Fibroblast of gingiva (primary cell): ENCODE data around the gene CNIH3.

ENCODE experiments used
- DNase-seq: peaks from one replicate; pipeline ENCODE4 v3.0.0-alpha.2; 2011; ENCODE audit warnings: low read depth

CNIH3 gene

DNA sequence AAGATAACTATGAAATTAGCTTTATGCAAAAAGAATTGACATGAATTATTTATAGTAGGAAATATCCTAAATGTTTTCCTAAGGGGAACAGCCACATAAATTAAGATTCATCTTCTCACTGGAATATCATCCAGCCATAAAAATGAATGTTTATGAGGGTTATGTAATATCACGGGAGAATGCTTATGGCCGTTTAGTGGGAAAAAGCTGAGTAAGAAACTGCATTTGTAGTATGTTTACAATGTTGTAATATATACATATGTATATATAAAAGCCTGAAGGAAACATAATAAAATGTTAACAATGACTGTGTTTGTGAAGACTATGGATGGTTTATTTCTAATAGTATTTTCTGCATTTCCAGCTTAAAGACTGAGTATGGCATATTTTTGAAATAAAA lies 161.1 kb downstream of the CNIH3 start:
- no peak for DNase-seq

DNA sequence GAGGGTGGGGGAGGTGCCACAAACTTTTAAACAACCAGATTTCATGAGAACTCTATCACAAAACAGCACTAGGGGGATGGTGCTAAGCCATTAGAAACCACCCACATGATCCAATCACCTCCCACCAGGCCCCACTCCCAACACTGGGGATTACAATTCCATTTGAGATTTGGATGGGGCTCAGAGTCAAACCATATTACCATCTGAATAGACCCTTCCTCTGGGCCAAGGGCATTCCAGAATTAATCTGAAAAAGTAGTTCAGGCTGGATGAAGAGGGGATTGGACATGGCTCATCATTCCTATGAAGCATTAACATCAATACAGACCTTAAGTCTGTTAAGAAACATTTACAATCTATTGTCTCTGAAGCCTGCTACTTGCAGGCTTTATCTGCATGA lies 163.4 kb downstream of the CNIH3 start:
- DNase-seq, result no peak

DNA sequence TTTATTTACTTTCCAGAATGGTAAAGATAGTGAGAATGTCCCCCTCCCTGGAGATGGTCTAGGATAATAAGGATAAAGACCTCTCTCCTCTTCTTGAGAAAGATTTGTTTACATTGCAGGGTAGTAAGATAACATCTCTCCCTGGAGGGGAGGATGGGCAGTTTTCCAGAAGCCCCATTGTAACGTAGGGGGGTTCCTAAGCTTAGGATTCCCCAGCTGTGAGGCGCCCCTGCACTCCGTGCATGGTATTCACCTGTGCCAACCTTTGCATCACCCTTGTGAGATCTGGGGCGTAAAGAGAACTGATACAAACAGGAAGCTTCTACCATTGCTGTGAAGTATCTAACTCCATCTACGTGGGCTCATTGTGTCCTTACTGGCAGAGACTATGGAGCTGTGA lies 164.6 kb downstream of the CNIH3 start:
- DNase-seq, result no peak

DNA sequence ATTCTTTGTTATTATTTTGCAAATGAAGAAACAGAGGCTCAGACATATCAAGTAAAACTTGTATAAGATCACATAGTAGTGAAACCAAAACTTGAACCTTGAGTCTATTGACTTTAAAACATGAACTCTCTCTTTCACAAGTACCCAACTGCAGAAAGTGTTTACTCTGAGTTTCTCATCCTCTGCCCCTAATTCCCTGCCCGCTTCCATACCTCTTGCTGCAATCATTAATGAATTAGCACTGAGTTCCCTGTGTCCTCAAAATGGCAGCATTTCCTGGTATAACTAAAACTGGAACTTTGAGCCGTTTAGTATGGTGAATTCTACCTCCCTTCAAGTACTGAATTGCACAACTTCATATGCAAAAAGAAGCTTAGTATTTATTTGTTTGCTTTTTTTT lies 165.7 kb downstream of the CNIH3 start:
- DNase-seq, result no peak

DNA sequence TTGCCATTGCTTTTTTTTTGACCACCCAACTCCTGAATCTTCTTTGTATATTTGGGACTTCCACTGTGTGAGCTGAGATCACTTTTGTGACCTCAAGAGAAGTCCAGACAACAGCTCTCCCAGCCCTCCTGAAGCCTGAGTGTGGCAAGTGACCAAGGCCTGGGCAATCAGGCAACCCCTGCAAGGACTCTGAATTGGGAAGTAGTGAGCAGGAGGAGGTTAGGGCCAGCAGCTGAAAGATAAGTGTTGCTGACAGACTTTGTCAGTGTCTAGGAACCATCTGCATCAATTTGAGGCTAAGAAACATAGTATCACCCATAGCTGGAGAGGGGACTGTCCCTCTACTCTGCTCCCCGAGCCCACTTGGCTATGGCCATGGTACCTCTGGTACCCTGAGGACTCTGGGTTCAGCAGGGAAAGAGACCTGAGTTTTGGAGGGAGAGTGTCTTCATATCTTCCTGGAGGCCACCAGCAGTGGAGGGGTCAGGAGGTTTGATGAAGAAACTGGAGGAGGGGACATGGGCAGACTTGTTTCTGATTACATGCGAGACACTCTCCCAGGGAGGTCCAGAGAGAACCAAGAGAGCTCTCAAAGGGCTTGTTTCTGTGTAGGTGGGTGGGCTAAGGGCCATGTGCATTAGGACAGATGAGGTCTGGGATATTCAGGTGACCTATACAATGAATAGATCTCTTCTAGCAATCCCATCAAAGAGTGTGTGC lies 166.3 kb downstream of the CNIH3 start:
- no peak for DNase-seq

DNA sequence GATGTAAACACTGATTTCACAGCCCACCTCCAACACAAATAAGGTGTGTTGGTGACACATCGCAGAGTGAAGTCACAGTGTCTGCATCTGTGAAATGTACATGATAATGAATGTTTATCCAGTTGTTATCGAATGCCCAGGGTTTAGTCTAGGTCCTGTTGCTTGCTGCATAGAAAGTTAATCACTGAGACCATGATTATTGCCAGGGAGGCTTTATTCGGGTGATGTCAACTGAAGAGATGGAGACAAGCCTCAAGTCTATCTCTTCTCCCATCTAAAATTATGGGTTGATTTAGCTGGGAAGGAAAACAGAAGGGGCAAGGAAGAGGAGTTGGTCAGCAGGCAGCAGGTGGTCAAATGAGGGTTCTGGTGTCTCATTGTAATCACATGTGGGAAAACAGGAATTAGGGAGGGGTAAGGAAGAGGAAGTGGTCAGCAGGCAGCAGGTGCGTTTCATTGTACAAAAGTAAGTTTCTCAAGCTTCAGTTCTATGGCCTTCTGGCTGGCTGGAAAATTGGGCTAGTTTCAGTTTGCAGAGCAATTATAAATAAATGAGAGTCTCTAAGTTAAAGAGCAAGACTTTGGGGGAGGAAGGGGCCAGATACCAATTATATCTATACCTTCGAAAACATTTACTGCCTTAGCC lies 167.0 kb downstream of the CNIH3 start:
- no peak for DNase-seq

DNA sequence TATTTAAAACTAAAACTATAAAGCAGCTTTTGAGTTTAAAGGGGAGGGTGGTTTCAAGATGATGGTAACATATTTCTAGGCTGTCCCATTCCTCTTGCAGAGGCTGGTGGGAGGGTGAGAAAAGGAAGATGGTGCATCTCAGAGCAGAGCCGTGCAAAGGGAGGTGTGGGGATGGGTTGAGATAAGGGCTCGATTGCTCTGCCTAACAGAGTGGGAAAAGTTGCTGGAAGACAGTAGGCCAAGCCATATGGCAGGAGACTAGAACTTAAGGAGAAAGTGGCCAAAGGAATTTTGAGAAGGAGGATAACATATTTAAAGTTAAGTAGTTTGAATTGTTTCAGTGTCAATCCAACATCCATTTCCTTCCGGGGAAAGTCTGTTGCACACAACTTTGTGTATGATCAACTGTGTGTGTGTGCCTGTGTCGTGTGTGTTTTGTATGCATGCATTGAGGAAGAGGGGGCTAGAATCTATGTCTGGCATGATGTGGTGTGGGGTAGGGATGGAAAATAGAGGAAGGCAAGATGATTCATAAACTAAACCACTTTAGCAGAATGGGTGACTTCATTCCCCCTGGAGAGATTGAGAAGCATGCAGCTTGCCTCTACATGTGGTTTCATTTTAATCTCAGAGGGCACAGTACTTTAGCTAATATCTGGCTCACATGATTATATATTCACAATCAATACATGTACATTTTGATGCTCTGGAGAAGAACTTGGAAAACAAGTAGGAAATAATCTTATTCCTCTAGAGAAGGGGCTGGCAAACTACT lies 168.3 kb downstream of the CNIH3 start:
- peak; percentile 64 for DNase-seq

DNA sequence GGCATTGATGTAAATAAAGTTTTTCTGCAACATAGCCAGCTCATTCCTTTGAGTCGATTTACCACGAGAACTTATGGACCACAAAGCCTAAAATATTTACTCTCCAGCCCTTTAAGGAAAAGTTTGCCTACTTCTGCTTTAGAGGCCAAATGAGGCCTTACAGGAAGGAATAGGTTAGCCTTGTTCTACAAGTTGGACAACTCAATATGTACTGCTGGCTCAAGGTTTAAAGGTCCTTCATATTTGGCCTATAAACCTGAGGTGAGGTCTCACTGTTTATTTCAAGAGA lies 168.9 kb downstream of the CNIH3 start:
- DNase-seq, result no peak

DNA sequence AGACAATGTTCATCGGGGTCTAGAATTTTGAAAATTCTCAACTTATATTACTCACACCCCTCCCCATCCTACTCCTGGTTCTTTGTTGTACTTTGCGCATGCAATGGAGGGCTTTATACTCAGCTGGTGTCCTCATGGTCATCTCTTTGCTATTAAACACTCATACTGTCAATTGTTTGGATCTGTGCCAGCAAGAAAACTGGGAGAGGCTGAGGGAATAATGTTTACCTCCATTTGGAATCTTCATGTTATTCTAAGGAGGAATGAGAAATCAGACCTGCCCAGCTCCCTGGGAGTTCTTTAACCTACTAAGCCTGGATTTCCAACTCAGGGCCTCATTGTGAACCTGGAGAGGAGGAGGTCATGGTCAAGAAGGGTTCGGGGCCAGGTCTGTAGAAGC lies 169.5 kb downstream of the CNIH3 start:
- DNase-seq, result no peak

DNA sequence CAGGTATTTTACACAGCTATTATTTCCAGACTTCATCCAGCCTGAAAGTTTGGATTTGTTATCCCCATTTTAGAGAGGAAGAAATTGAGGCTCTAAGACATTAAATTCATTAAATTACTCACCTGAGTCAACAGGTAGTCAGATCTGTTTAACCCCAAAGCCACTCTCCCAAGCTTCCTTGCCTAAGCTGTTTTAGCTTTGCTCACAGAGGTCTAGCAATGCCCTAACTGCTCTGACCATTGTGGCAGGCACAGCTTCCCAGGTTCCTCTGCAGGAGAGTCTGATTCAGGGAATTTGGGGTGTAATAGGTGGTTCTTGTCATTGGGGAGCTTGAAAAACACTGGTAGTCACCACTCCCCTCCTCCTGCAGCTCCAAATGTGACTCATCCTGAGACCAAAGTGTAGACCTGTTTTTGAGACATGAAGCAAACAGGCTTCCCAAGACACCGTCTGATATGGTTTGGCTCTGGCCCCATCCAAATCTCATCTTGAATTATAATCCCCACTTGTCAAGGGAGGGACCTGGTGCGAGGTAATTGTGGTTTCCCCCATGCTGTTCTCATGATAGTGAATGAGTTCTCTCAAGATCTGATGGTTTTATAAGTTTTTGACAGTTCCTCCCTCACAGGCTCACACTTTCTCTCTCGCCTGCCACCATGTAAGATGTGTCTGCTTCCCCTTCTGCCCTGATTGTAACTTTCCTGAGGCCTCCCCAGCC lies 170.6 kb downstream of the CNIH3 start:
- no peak for DNase-seq

DNA sequence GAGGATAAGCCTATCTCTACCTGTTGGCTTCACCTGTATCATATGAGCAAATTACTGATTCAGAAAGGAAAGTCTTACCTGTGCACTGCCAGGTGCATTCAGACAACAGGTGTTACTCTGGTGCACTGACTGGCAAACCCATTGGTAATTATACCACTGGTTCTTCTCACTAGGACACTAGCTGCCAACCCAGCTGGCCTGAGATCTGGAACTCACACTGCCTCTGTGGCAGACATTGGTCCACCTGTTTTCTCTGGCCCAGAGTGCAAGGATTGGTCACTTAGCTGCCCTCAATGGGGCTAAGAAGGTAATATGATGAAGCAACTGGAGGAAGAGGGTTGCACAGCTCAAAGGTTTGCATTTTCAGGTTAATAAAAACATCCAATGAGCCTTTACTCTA lies 173.2 kb downstream of the CNIH3 start:
- no peak for DNase-seq
